ENCODE data around the gene PIGS.

Gene PIGS

GRCh38 chr17:28536532-28537218, 34.6 kb downstream of the PIGS start:
- DNase-seq (ENCODE audit: low spot score in 2 of 2) (no peak), ATAC-seq (ENCODE audit: low read depth) (no peak)

GRCh38 chr17:28534740-28535375, 36.5 kb downstream of the PIGS start:
- Mint-ChIP-seq H3K4me1 (no peaks in the 10 kb centered on the region), H3K9me3 (no peaks in the 10 kb centered on the region), H3K27ac (no peak overlapping the region), H3K4me3 (no peak overlapping the region), H3K36me3 (no peaks in the 10 kb centered on the region), H3K27me3 (peaks cover 1% of the 10 kb centered on the region)
- DNase-seq (ENCODE audit: low spot score in 2 of 2) (no peak), ATAC-seq (ENCODE audit: low read depth) (no peak)

More at GRCh38 chr17:28536532-28537218, 34.6 kb downstream of the PIGS start:
- Mint-ChIP-seq H3K27ac (no peak overlapping the region), H3K9me3 (no peaks in the 10 kb centered on the region), H3K36me3 (no peaks in the 10 kb centered on the region), H3K4me1 (peaks cover 3% of the 10 kb centered on the region), H3K4me3 (no peak overlapping the region), H3K27me3 (peaks cover 1% of the 10 kb centered on the region)

GRCh38 chr17:28533091-28533807, 38.1 kb downstream of the PIGS start:
- H3K27me3 Mint-ChIP-seq, result peaks cover 1% of the 10 kb centered on the region
- no peaks in the 10 kb centered on the region for H3K4me1 Mint-ChIP-seq
- ATAC-seq (ENCODE audit: low read depth), result no peak
- H3K27ac Mint-ChIP-seq, result no peak overlapping the region
- no peak overlapping the region for H3K4me3 Mint-ChIP-seq
- no peaks in the 10 kb centered on the region for H3K9me3 Mint-ChIP-seq
- H3K36me3 Mint-ChIP-seq, result no peaks in the 10 kb centered on the region
- DNase-seq (ENCODE audit: low spot score in 2 of 2), result no peak

- DNase-seq (ENCODE audit: low spot score in 2 of 2), result no peak
- Mint-ChIP-seq H3K4me1 (no peaks in the 10 kb centered on the region), H3K9me3 (no peaks in the 10 kb centered on the region), H3K27me3 (peaks cover 1% of the 10 kb centered on the region), H3K36me3 (no peaks in the 10 kb centered on the region), H3K4me3 (no peak overlapping the region), H3K27ac (no peak overlapping the region)
- no peak for ATAC-seq (ENCODE audit: low read depth)
Observed at GRCh38 chr17:28532050-28532960, 39.0 kb downstream of the PIGS start.

- no peaks in the 10 kb centered on the region for H3K4me1 Mint-ChIP-seq
- no peaks in the 10 kb centered on the region for H3K9me3 Mint-ChIP-seq
- H3K27ac Mint-ChIP-seq, result no peak overlapping the region
- H3K36me3 Mint-ChIP-seq, result no peaks in the 10 kb centered on the region
- peaks cover 1% of the 10 kb centered on the region for H3K27me3 Mint-ChIP-seq
- no peak overlapping the region for H3K4me3 Mint-ChIP-seq
- DNase-seq (ENCODE audit: low spot score in 2 of 2) (no peak), ATAC-seq (ENCODE audit: low read depth) (no peak)
Observed at GRCh38 chr17:28530926-28531325, 40.4 kb downstream of the PIGS start.

GRCh38 chr17:28530250-28530649, 41.1 kb downstream of the PIGS start:
- Mint-ChIP-seq H3K4me1 (no peaks in the 10 kb centered on the region), H3K9me3 (no peaks in the 10 kb centered on the region), H3K27ac (no peak overlapping the region), H3K36me3 (no peaks in the 10 kb centered on the region), H3K27me3 (peaks cover 1% of the 10 kb centered on the region), H3K4me3 (no peak overlapping the region)
- ATAC-seq (ENCODE audit: low read depth) (no peak), DNase-seq (ENCODE audit: low spot score in 2 of 2) (no peak)

- Mint-ChIP-seq H3K4me1 (no peaks in the 10 kb centered on the region), H3K36me3 (no peaks in the 10 kb centered on the region), H3K27me3 (peaks cover 1% of the 10 kb centered on the region), H3K4me3 (no peak overlapping the region), H3K27ac (no peak overlapping the region), H3K9me3 (no peaks in the 10 kb centered on the region)
- no peak for DNase-seq (ENCODE audit: low spot score in 2 of 2)
- no peak for ATAC-seq (ENCODE audit: low read depth)
Observed at GRCh38 chr17:28529013-28529400, 42.3 kb downstream of the PIGS start.

- Mint-ChIP-seq H3K9me3 (no peaks in the 10 kb centered on the region), H3K36me3 (no peaks in the 10 kb centered on the region), H3K27ac (no peak overlapping the region), H3K27me3 (peaks cover 1% of the 10 kb centered on the region), H3K4me1 (no peaks in the 10 kb centered on the region), H3K4me3 (no peak overlapping the region)
- DNase-seq (ENCODE audit: low spot score in 2 of 2) (no peak), ATAC-seq (ENCODE audit: low read depth) (no peak)
Observed at GRCh38 chr17:28528327-28529012, 42.9 kb downstream of the PIGS start.

GRCh38 chr17:28527859-28528258, 43.5 kb downstream of the PIGS start:
- no peak overlapping the region for H3K27ac Mint-ChIP-seq
- no peaks in the 10 kb centered on the region for H3K4me1 Mint-ChIP-seq
- DNase-seq (ENCODE audit: low spot score in 2 of 2) (no peak), ATAC-seq (ENCODE audit: low read depth) (no peak)
- no peaks in the 10 kb centered on the region for H3K27me3 Mint-ChIP-seq
- H3K36me3 Mint-ChIP-seq, result no peaks in the 10 kb centered on the region
- no peak overlapping the region for H3K4me3 Mint-ChIP-seq
- no peaks in the 10 kb centered on the region for H3K9me3 Mint-ChIP-seq

GRCh38 chr17:28527181-28527681, 44.1 kb downstream of the PIGS start:
- no peaks in the 10 kb centered on the region for H3K36me3 Mint-ChIP-seq
- no peaks in the 10 kb centered on the region for H3K4me1 Mint-ChIP-seq
- H3K27me3 Mint-ChIP-seq, result no peaks in the 10 kb centered on the region
- no peak overlapping the region for H3K27ac Mint-ChIP-seq
- no peaks in the 10 kb centered on the region for H3K9me3 Mint-ChIP-seq
- no peak for ATAC-seq (ENCODE audit: low read depth)
- DNase-seq (ENCODE audit: low spot score in 2 of 2), result no peak
- H3K4me3 Mint-ChIP-seq, result no peak overlapping the region

GRCh38 chr17:28526381-28526780, 44.9 kb downstream of the PIGS start:
- H3K27me3 Mint-ChIP-seq, result no peaks in the 10 kb centered on the region
- no peak overlapping the region for H3K4me3 Mint-ChIP-seq
- ATAC-seq (ENCODE audit: low read depth) (no peak), DNase-seq (ENCODE audit: low spot score in 2 of 2) (no peak)
- no peak overlapping the region for H3K27ac Mint-ChIP-seq
- no peaks in the 10 kb centered on the region for H3K9me3 Mint-ChIP-seq
- no peaks in the 10 kb centered on the region for H3K36me3 Mint-ChIP-seq
- H3K4me1 Mint-ChIP-seq, result no peaks in the 10 kb centered on the region

GRCh38 chr17:28524476-28525424, 46.6 kb downstream of the PIGS start:
- H3K4me3 Mint-ChIP-seq, result no peak overlapping the region
- H3K36me3 Mint-ChIP-seq, result no peaks in the 10 kb centered on the region
- no peak for ATAC-seq (ENCODE audit: low read depth)
- no peak for DNase-seq (ENCODE audit: low spot score in 2 of 2)
- no peaks in the 10 kb centered on the region for H3K27me3 Mint-ChIP-seq
- H3K9me3 Mint-ChIP-seq, result no peaks in the 10 kb centered on the region
- H3K4me1 Mint-ChIP-seq, result peaks cover 3% of the 10 kb centered on the region
- H3K27ac Mint-ChIP-seq, result no peak overlapping the region

All from memory B cell (primary cell).